Stimulated activated CD8-positive, alpha-beta memory T cell treated with anti-CD3 and anti-CD28 coated beads, Interleukin-4, amount 100 ng/mL, for 4 hours (primary cell): ENCODE measurements around the gene MRPL51.

ENCODE experiments used
- DNase-seq, 2 donors: peaks; one replicate each; pipeline ENCODE4 v3.0.0-alpha.2; 2020; ENCODE audit warnings: low read depth in 2 of 2, low spot score in 1 of 2

The MRPL51 gene

DNA sequence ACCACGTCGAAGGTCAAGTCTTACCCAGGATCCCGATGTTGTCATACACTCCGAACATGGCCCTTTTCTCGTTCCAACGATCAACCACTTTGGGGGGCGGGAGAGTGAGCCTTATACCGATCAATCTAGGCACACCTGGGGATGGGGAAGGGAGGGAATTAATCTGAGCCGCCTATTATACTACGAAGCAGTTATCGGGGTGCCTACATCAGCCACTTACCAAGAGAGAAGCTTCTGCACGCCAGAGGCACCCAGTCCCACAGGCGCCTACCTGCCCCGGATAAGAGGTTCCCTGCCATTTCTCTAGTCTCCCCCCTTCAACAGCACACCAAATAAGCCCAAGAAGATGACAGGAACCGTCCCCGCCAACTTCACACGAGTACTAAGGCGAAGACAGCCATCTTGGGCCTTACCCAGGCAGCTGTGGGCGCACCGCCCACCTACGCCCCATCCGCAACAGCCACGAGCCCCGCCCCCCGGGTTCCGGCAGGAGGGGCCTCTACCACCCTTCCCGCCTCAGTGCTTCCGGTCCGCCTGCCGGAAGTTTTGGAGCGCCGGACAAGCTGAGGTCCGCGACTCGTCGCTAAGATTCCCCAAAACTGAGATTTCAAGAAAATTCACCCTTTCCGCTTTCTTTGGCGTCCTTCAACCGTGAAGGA lies at the start of gene MRPL51:
TSS of gene MRPL51 (minus strand) at position 425 of the 659 bp plus-strand sequence. CDS start at position 299, 126 bp downstream.
- peak; percentile 91 to 95 for DNase-seq

DNA sequence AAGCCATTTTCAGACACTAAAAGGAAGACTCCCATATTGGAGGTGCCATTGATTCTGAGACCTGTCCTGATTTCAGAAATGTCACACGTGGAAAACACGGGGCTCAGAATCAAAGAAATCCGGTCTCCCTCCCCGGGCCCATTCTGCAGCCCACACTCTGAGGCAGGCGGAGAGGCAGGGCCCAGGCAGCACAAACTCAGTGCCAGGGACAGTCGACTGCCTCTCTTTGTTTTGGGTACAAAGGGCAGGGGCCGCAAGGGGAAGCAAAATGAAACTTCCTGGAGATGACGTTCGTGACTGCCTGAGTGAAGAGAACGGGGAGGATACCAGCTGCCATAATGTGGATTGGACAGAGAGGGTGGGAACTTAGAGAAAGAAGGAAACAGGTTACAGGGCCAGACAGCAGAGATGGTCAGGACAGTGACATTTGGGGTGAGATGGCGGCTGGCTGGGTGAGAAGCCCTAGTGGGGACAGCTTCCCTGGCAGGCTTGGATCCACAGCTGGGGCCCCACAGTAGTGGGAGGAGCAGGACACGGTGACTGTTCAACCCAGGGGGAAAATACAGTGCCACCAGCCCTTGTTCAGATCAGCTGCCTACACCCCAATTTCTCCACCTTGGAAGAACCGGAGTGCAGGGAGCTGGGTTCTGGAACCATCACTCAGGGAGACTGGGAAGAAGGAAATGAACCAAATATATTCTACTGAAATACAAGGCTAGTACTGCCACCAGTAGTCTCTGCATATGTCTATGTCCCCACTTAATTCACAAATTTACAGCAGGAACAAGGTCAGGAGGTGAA lies 49.3 kb upstream of the MRPL51 start:
- no peak for DNase-seq

DNA sequence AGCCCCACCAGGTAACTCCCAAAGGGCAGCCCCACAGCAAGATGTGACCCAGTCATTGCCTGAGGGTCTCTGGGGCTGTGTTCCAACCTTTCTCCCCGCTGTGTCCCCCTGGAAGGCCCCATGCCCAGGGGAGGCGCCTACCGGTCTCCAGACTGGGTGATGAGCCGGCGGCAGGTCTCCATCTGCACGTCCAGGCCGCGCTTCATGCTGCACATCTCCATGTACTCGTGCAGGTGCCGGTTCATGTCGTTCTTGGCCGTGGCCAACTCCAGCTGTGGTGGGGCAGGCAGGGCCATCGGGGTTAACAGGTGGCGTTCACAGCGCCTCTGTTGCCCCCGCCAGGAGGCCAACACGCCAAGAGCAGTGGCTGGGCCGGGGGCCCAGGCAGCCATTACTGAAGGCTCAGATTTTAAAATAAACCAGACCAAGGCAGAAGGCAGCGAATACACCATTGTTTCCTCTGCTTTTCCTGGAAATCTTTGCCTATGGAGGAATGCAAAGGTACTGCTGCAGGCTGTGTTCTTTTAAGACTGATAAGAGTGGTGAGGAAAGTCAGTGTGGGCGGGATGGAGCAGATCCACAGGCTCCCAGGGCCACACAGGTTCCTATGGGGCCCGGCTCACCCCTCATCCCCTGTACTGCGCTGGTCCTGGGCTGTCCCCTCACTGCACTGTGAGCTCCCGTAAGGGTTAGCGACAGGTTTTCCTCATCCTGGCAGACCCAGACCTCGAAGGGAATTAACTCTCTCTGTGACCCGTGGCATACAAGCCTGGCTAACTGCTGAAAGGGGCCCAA lies 48.5 kb upstream of the MRPL51 start:
- no peak for DNase-seq

DNA sequence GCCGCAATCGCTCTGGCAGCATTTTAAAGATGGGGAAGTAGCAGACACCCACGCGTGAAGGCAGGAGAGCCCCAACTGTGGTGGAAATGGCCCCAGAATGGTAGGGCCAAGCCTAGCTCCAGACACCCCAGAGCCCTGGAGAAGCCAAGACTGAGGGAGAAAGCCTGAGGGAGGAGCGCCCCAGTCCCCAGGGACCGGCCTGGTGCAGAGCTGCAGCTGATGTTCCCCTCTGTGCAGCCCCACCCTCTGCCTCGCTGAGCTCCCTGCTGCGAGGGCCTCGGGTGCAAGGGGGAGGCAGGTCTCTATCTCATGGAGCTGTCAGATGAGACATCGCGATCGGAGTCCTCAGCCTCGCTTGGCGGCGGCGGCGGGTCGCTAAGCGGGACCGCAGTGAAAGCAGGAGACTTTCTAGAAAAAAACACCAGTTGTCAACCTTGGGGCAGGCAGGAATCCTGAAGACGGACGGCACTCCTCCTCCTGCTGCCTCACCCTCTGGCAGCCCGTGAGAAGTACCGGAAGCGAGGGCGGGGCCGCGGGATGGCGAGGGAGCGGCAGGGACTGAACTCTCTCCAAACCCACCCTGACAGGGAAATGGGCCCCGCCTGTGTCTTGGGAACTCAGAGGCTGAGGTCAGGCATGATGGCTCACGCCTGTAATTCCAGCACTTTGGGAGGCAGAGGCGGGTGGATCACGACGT lies 47.3 kb upstream of the MRPL51 start:
- DNase-seq, result no peak

DNA sequence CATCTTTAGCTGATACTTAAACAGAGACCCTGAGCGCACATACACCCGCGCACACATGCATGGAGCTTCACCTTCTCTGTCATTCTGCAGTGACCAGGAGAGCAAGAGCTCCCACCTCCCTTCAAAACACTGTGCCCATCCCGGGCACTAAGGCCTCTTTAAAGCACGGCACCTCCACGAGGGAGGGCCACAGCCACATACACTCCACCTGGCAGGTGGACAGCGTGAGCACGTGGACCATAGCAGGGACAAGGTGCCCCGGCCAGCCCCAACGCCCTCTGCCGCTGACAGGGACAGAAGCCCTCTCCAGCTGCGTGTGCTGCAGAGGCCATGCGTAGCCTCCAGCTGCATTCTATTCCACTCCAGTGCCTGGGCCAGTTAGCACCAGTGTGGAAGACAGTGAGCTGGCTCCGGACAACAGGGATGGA lies 46.7 kb upstream of the MRPL51 start:
- DNase-seq, result no peak

DNA sequence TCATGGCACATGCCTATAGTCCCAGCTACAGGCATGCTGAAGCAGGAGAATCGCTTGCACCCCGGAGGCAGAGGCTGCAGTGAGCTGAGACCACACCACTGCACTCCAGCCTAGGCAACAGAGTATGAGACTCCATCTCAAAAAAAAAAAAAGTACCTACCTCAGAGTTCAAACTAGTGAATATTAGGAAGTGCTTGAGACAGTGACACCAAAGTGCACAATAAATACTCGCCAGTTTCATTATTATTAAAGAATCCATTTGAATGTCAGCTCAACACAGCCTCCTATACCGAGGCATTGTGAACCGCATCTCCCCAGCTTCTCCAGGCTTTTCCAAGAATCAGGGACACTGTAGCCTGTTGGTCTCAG lies 46.2 kb upstream of the MRPL51 start:
- no peak for DNase-seq

DNA sequence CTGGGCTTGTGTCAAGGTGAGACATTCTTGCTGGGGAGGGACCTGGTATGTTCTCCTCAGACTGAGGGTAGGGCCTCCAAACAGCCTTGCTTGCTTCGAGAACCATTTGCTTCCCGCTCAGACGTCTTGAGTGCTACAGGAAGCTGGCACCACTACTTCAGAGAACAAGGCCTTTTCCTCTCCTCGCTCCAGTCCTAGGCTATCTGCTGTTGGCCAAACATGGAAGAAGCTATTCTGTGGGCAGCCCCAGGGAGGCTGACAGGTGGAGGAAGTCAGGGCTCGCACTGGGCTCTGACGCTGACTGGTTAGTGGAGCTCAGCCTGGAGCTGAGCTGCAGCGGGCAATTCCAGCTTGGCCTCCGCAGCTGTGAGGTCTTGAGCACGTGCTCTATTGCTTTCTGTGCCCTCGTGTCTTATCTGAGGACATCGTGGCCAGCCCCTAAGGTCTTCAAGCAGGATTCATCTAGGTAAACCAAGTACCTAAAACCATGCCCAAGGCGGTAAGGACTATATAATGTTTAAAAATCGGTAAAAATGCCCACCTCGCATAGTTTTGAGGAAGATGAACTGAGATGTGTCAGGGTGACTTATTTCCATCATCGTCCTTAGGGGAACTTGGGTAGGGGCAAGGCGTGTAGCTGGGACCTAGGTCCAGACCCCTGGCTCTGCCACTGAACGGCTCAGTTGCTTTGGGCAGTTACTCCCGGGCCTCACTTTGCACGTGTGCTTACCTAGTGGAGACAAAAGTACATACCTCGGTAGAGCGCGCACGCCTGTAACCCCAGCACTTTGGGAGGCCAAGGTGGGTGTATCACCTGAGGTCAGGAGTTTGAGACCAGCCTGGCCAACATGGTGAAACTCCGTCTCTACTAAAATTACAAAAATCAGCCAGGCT lies 45.6 kb upstream of the MRPL51 start:
- DNase-seq, result no peak

DNA sequence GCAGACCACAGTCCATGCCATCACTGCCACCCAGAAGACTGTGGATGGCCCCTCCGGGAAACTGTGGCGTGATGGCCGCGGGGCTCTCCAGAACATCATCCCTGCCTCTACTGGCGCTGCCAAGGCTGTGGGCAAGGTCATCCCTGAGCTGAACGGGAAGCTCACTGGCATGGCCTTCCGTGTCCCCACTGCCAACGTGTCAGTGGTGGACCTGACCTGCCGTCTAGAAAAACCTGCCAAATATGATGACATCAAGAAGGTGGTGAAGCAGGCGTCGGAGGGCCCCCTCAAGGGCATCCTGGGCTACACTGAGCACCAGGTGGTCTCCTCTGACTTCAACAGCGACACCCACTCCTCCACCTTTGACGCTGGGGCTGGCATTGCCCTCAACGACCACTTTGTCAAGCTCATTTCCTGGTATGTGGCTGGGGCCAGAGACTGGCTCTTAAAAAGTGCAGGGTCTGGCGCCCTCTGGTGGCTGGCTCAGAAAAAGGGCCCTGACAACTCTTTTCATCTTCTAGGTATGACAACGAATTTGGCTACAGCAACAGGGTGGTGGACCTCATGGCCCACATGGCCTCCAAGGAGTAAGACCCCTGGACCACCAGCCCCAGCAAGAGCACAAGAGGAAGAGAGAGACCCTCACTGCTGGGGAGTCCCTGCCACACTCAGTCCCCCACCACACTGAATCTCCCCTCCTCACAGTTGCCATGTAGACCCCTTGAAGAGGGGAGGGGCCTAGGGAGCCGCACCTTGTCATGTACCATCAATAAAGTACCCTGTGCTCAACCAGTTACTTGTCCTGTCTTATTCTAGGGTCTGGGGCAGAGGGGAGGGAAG lies 44.7 kb upstream of the MRPL51 start:
- DNase-seq, result peak; percentile 65 to 78

DNA sequence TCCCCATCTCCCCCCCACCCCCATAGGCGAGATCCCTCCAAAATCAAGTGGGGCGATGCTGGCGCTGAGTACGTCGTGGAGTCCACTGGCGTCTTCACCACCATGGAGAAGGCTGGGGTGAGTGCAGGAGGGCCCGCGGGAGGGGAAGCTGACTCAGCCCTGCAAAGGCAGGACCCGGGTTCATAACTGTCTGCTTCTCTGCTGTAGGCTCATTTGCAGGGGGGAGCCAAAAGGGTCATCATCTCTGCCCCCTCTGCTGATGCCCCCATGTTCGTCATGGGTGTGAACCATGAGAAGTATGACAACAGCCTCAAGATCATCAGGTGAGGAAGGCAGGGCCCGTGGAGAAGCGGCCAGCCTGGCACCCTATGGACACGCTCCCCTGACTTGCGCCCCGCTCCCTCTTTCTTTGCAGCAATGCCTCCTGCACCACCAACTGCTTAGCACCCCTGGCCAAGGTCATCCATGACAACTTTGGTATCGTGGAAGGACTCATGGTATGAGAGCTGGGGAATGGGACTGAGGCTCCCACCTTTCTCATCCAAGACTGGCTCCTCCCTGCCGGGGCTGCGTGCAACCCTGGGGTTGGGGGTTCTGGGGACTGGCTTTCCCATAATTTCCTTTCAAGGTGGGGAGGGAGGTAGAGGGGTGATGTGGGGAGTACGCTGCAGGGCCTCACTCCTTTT lies 44.0 kb upstream of the MRPL51 start:
- DNase-seq, result no peak

DNA sequence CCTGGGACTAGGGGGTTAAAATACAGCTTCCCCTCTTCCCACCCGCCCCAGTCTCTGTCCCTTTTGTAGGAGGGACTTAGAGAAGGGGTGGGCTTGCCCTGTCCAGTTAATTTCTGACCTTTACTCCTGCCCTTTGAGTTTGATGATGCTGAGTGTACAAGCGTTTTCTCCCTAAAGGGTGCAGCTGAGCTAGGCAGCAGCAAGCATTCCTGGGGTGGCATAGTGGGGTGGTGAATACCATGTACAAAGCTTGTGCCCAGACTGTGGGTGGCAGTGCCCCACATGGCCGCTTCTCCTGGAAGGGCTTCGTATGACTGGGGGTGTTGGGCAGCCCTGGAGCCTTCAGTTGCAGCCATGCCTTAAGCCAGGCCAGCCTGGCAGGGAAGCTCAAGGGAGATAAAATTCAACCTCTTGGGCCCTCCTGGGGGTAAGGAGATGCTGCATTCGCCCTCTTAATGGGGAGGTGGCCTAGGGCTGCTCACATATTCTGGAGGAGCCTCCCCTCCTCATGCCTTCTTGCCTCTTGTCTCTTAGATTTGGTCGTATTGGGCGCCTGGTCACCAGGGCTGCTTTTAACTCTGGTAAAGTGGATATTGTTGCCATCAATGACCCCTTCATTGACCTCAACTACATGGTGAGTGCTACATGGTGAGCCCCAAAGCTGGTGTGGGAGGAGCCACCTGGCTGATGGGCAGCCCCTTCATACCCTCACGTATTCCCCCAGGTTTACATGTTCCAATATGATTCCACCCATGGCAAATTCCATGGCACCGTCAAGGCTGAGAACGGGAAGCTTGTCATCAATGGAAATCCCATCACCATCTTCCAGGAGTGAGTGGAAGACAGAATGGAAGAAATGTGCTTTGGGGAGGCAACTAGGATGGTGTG lies 43.1 kb upstream of the MRPL51 start:
- no peak for DNase-seq

DNA sequence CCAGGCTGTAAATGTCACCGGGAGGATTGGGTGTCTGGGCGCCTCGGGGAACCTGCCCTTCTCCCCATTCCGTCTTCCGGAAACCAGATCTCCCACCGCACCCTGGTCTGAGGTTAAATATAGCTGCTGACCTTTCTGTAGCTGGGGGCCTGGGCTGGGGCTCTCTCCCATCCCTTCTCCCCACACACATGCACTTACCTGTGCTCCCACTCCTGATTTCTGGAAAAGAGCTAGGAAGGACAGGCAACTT lies 42.6 kb upstream of the MRPL51 start:
- DNase-seq, result no peak

DNA sequence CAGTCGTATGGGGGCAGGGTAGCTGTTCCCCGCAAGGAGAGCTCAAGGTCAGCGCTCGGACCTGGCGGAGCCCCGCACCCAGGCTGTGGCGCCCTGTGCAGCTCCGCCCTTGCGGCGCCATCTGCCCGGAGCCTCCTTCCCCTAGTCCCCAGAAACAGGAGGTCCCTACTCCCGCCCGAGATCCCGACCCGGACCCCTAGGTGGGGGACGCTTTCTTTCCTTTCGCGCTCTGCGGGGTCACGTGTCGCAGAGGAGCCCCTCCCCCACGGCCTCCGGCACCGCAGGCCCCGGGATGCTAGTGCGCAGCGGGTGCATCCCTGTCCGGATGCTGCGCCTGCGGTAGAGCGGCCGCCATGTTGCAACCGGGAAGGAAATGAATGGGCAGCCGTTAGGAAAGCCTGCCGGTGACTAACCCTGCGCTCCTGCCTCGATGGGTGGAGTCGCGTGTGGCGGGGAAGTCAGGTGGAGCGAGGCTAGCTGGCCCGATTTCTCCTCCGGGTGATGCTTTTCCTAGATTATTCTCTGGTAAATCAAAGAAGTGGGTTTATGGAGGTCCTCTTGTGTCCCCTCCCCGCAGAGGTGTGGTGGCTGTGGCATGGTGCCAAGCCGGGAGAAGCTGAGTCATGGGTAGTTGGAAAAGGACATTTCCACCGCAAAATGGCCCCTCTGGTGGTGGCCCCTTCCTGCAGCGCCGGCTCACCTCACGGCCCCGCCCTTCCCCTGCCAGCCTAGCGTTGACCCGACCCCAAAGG lies 42.1 kb upstream of the MRPL51 start:
- peak; percentile 41 to 58 for DNase-seq

DNA sequence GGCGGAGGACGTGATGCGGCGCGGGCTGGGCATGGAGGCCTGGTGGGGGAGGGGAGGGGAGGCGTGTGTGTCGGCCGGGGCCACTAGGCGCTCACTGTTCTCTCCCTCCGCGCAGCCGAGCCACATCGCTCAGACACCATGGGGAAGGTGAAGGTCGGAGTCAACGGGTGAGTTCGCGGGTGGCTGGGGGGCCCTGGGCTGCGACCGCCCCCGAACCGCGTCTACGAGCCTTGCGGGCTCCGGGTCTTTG lies 41.6 kb upstream of the MRPL51 start:
- DNase-seq, result peak in 1 of 2 donors; percentile 81

DNA sequence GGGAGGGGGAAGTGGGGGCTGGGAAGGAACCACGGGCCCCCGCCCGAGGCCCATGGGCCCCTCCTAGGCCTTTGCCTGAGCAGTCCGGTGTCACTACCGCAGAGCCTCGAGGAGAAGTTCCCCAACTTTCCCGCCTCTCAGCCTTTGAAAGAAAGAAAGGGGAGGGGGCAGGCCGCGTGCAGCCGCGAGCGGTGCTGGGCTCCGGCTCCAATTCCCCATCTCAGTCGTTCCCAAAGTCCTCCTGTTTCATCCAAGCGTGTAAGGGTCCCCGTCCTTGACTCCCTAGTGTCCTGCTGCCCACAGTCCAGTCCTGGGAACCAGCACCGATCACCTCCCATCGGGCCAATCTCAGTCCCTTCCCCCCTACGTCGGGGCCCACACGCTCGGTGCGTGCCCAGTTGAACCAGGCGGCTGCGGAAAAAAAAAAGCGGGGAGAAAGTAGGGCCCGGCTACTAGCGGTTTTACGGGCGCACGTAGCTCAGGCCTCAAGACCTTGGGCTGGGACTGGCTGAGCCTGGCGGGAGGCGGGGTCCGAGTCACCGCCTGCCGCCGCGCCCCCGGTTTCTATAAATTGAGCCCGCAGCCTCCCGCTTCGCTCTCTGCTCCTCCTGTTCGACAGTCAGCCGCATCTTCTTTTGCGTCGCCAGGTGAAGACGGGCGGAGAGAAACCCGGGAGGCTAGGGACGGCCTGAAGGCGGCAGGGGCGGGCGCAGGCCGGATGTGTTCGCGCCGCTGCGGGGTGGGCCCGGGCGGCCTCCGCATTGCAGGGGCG lies 41.0 kb upstream of the MRPL51 start, which contains the start of gene GAPDH:
TSS of gene GAPDH (plus strand) at position 595 of the 772 bp plus-strand sequence. CDS start 316 bp downstream, outside the sequence.
- DNase-seq, result peak; percentile 67 to 82

DNA sequence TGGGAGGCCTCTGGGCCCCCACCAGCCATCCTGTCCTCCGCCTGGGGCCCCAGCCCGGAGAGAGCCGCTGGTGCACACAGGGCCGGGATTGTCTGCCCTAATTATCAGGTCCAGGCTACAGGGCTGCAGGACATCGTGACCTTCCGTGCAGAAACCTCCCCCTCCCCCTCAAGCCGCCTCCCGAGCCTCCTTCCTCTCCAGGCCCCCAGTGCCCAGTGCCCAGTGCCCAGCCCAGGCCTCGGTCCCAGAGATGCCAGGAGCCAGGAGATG lies 40.5 kb upstream of the MRPL51 start:
- DNase-seq, result no peak

DNA sequence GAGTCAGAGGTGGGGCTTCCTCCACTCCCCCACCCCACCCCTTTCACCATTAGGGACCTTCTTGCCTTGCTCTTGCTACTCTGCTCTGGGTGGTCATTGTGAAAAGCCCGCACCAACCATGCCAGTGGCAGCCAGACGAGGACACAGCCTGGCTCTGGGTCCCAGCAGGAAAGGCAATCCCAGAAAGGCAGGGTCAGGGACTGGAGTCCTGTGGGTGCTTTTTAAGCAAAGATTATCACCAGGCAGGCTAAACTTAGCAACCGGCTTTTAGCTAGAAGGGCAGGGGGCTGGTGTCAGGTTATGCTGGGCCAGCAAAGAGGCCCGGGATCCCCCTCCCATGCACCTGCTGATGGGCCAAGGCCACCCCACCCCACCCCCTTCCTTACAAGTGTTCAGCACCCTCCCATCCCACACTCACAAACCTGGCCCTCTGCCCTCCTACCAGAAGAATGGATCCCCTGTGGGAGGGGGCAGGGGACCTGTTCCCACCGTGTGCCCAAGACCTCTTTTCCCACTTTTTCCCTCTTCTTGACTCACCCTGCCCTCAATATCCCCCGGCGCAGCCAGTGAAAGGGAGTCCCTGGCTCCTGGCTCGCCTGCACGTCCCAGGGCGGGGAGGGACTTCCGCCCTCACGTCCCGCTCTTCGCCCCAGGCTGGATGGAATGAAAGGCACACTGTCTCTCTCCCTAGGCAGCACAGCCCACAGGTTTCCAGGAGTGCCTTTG lies 40.0 kb upstream of the MRPL51 start:
- no peak for DNase-seq
